MM.1S (cell line): ENCODE results near the gene MBD5.

Experiments
- DNase-seq: peaks from one replicate; pipeline ENCODE4 v3.0.0-alpha.2; 2015
- H2AFZ ChIP-seq: fragments of 300-600 bp; sonication (generic); 2 replicates; pipeline ENCODE4 v1.6.0; 2016; ENCODE audit warnings: antibody characterized with exemption, low read length
- H3F3A ChIP-seq: fragments of 300-600 bp; sonication (generic); 2 replicates; pipeline ENCODE4 v1.6.1; 2016; ENCODE audit warnings: mild to moderate bottlenecking, antibody characterized with exemption, low read length, moderate library complexity, mixed read lengths; ENCODE audit not compliant: insufficient read depth
- H3K27ac ChIP-seq: fragments of 300-600 bp; sonication (generic); 2 replicates; pipeline ENCODE4 v1.5.1; 2016; ENCODE audit warnings: mild to moderate bottlenecking, low read length
- H3K27me3 ChIP-seq: fragments of 300-600 bp; sonication (generic); replicated peaks from 2 replicates; pipeline ENCODE4 v1.6.0; 2016; ENCODE audit warnings: low read length; ENCODE audit not compliant: insufficient read depth
- H3K36me3 ChIP-seq: fragments of 300-600 bp; sonication (generic); replicated peaks from 2 replicates; pipeline ENCODE4 v1.6.1; 2016; ENCODE audit warnings: mild to moderate bottlenecking, low read length, mixed read lengths; ENCODE audit not compliant: insufficient read depth
- H3K4me1 ChIP-seq: fragments of 300-600 bp; sonication (generic); 2 replicates; pipeline ENCODE4 v1.6.1; 2016; ENCODE audit warnings: low read length, mixed read lengths
- H3K4me2 ChIP-seq: fragments of 300-600 bp; sonication (generic); 2 replicates; pipeline ENCODE4 v1.6.0; 2016; ENCODE audit warnings: low read depth, low read length
- H3K4me3 ChIP-seq: fragments of 300-600 bp; sonication (generic); 2 replicates; pipeline ENCODE4 v1.5.1; 2016; ENCODE audit warnings: low read length, mixed read lengths
- H3K79me2 ChIP-seq: fragments of 300-600 bp; sonication (generic); 2 replicates; pipeline ENCODE4 v1.6.1; 2016; ENCODE audit warnings: mixed run types, low read length, mixed read lengths
- H3K9ac ChIP-seq: fragments of 300-600 bp; sonication (generic); 2 replicates; pipeline ENCODE4 v1.6.1; 2016; ENCODE audit warnings: low read length, mixed read lengths
- H3K9me2 ChIP-seq: fragments of 300-600 bp; sonication (generic); replicated peaks from 2 replicates; pipeline ENCODE4 v1.6.1; 2016; ENCODE audit warnings: mild to moderate bottlenecking, low read length, mixed read lengths; ENCODE audit not compliant: insufficient read depth
- H3K9me3 ChIP-seq: fragments of 300-600 bp; sonication (generic); replicated peaks from 2 replicates; pipeline ENCODE4 v1.6.1; 2016; ENCODE audit warnings: mild to moderate bottlenecking, low read length, mixed read lengths; ENCODE audit not compliant: insufficient read depth
- H4K20me1 ChIP-seq: fragments of 300-600 bp; sonication (generic); 2 replicates; pipeline ENCODE4 v1.6.1; 2016; ENCODE audit warnings: mild to moderate bottlenecking, low read length, moderate library complexity, mixed read lengths; ENCODE audit not compliant: insufficient read depth
- EZH2 ChIP-seq: fragments of 300-600 bp; sonication (generic); optimal IDR thresholded peaks from 2 replicates; pipeline ENCODE3; 2017; ENCODE audit warnings: low read depth, mild to moderate bottlenecking, antibody characterized with exemption, low read length, mixed read lengths
- EZH2phosphoT487 ChIP-seq: fragments of 300-600 bp; sonication (generic); IDR thresholded peaks from 2 replicates; pipeline ENCODE4 v1.6.1; 2018; ENCODE audit warnings: antibody characterized with exemption, low read length
- TF ChIP-seq, protein P1 (sequence below): fragments of 300-600 bp; sonication (generic); IDR thresholded peaks from 2 replicates; pipeline ENCODE4 v1.5.1; 2016; ENCODE audit warnings: antibody characterized with exemption, low read length, mixed read lengths

The MBD5 gene

DNA sequence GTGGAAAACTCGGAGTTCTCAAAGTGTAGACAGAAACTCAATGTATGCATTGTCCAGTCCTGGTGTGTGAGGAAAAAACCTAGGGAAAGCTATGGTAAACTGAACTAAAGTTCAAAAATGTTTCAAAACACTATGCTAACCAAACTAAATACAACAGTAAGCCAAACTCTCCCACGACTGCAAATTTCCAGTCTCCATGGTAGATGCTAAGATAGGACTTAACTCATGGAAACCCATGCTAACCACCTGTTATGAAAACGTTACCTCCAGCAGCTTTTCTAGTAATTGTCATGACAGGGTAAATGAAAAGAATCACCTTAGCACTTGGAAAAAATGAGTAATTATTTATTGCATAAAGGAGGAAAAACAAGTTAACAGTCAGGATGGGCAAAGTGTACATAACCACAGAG is 488.0 kb downstream of the MBD5 start:
- Histone ChIP-seq H3K36me3 (no peaks in the 10 kb centered on the region), H3K4me2 (peak overlapping the region; percentile 64), H3K27me3 (no peaks in the 10 kb centered on the region), H3K27ac (no peak overlapping the region), H3K9me3 (no peaks in the 10 kb centered on the region), H3K4me1 (peaks cover 25% of the 10 kb centered on the region), H3K79me2 (no peaks in the 10 kb centered on the region), H4K20me1 (no peaks in the 10 kb centered on the region), H3K9me2 (no peaks in the 10 kb centered on the region), H3K9ac (no peak overlapping the region), H3K4me3 (peak overlapping the region; percentile 25; the same call in 1 of the 2 replicates), H3F3A (peaks cover 12% of the 10 kb centered on the region), H2AFZ (peak overlapping the region; percentile 41)
- no peak for DNase-seq
- TF ChIP-seq, protein P1, sequence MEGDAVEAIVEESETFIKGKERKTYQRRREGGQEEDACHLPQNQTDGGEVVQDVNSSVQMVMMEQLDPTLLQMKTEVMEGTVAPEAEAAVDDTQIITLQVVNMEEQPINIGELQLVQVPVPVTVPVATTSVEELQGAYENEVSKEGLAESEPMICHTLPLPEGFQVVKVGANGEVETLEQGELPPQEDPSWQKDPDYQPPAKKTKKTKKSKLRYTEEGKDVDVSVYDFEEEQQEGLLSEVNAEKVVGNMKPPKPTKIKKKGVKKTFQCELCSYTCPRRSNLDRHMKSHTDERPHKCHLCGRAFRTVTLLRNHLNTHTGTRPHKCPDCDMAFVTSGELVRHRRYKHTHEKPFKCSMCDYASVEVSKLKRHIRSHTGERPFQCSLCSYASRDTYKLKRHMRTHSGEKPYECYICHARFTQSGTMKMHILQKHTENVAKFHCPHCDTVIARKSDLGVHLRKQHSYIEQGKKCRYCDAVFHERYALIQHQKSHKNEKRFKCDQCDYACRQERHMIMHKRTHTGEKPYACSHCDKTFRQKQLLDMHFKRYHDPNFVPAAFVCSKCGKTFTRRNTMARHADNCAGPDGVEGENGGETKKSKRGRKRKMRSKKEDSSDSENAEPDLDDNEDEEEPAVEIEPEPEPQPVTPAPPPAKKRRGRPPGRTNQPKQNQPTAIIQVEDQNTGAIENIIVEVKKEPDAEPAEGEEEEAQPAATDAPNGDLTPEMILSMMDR, result no peak
- TF ChIP-seq EZH2phosphoT487, result no peak
- no peak for TF ChIP-seq EZH2

DNA sequence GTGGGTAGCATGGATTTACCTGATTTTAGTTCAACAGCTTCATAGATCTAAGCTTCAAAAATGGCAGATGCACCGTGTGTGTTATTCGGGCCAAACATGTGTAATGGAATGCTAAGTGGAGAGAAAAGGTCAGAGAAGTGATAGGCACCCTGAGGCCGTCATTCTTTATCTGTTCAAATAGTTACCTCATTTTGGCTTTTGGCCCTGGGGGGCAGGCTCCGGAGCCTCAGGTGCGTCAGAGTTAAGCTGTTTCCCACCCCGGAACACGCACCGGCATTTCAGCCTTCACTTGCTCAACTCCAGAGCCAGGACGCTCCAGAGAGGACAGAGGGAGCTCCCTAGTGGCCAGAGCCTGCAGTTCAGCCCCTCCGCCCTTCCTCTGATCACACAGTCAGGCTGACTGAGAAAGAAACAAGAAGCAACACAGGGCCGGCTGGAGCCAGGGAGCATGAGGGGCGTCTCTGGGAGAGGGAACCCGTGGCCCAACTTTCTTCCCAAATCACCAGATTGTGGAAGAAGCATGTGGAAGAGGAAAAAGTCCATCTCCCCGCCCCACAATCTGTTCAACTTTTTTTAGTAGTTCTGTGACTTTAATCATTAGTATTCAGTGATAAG is 488.5 kb downstream of the MBD5 start:
- Histone ChIP-seq H3K27me3 (no peaks in the 10 kb centered on the region), H3K27ac (no peak overlapping the region), H3K4me2 (peak overlapping the region; percentile 64), H3K36me3 (no peaks in the 10 kb centered on the region), H3F3A (peaks cover 13% of the 10 kb centered on the region), H4K20me1 (no peaks in the 10 kb centered on the region), H2AFZ (peak overlapping the region; percentile 41), H3K9ac (peak overlapping the region; percentile 37; the same call in 1 of the 2 replicates), H3K79me2 (no peaks in the 10 kb centered on the region), H3K4me3 (peak overlapping the region; percentile 25; the same call in 1 of the 2 replicates), H3K9me3 (no peaks in the 10 kb centered on the region), H3K4me1 (peaks cover 29% of the 10 kb centered on the region), H3K9me2 (no peaks in the 10 kb centered on the region)
- peak; percentile 88 for DNase-seq
- TF ChIP-seq, protein P1, result peak; percentile 97
- no peak for TF ChIP-seq EZH2phosphoT487

DNA sequence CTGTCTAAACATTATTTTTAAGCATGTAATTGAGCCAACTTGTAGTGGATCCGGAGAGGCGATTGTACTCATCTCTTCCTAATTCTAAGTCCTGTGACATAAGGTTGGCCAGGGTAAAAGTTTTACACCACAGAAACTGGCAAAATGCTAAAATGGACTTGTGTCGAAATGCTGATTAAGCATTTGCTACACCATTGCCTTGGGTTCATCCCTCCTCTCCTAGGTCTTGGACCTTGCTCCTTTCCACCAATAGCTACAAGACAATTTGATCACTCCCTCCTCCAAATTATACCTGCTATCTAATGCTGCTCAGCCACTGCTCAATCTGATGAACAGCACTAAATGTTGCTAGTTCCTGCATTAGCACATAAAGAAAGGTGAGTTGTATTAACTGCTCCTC is 491.0 kb downstream of the MBD5 start:
- no peak for TF ChIP-seq EZH2phosphoT487
- TF ChIP-seq, protein P1, result no peak
- TF ChIP-seq EZH2, result no peak
- H3K9me2 ChIP-seq, result no peaks in the 10 kb centered on the region
- peaks cover 47% of the 10 kb centered on the region for H3K4me1 ChIP-seq
- H3K27me3 ChIP-seq, result no peaks in the 10 kb centered on the region
- no peak overlapping the region for H3K9ac ChIP-seq
- H3K4me3 ChIP-seq, result no peak overlapping the region
- DNase-seq, result no peak
- no peak overlapping the region for H2AFZ ChIP-seq
- H4K20me1 ChIP-seq, result no peaks in the 10 kb centered on the region
- H3K36me3 ChIP-seq, result no peaks in the 10 kb centered on the region
- no peak overlapping the region; the same call in 1 of the 2 replicates for H3K27ac ChIP-seq
- no peaks in the 10 kb centered on the region for H3K9me3 ChIP-seq
- peaks cover 13% of the 10 kb centered on the region for H3F3A ChIP-seq
- H3K4me2 ChIP-seq, result no peak overlapping the region
- no peaks in the 10 kb centered on the region for H3K79me2 ChIP-seq
